ENCODE results near the gene CYTIP.

GRCh38 chr2:157421331-157421944 is 22.5 kb downstream of the CYTIP start:
- TF ChIP-seq, protein P1, sequence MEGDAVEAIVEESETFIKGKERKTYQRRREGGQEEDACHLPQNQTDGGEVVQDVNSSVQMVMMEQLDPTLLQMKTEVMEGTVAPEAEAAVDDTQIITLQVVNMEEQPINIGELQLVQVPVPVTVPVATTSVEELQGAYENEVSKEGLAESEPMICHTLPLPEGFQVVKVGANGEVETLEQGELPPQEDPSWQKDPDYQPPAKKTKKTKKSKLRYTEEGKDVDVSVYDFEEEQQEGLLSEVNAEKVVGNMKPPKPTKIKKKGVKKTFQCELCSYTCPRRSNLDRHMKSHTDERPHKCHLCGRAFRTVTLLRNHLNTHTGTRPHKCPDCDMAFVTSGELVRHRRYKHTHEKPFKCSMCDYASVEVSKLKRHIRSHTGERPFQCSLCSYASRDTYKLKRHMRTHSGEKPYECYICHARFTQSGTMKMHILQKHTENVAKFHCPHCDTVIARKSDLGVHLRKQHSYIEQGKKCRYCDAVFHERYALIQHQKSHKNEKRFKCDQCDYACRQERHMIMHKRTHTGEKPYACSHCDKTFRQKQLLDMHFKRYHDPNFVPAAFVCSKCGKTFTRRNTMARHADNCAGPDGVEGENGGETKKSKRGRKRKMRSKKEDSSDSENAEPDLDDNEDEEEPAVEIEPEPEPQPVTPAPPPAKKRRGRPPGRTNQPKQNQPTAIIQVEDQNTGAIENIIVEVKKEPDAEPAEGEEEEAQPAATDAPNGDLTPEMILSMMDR (IDR thresholded peaks at IDR 0.05; ENCODE audit: low read depth, low read length, missing input control): no peak
- TF ChIP-seq TAF1 (conservative IDR thresholded peaks at IDR 0.05): no peak
- TF ChIP-seq RAD21 (IDR thresholded peaks at IDR 0.05): no peak
- no peak for TF ChIP-seq REST (IDR thresholded peaks at IDR 0.05)
- TF ChIP-seq JUND (IDR thresholded peaks at IDR 0.05): no peak
- TF ChIP-seq, protein P2, sequence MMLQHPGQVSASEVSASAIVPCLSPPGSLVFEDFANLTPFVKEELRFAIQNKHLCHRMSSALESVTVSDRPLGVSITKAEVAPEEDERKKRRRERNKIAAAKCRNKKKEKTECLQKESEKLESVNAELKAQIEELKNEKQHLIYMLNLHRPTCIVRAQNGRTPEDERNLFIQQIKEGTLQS (IDR thresholded peaks at IDR 0.05): no peak
- TF ChIP-seq GABPA (IDR thresholded peaks at IDR 0.05 in 1 of 2, conservative IDR thresholded peaks at IDR 0.05 in 1 of 2): no peak
- no peak for TF ChIP-seq YY1 (IDR thresholded peaks at IDR 0.05)
- no peak for TF ChIP-seq ZBTB33 (IDR thresholded peaks at IDR 0.05)
- no peak for TF ChIP-seq MAX (IDR thresholded peaks at IDR 0.05)
- TF ChIP-seq SP1 (IDR thresholded peaks at IDR 0.05): no peak
- TF ChIP-seq EGR1 (IDR thresholded peaks at IDR 0.05; ENCODE audit: low read depth in 2 of 2): no peak
- no peak for TF ChIP-seq RXRA (IDR thresholded peaks at IDR 0.05)

Measured in liver (tissue), 3 donors.